Measurements from ENCODE around the gene MECR. TPM values are rescaled to one million over a fixed set of nuclear protein-coding genes. Genes with fewer than 3 reads are reported as not detected.

Gene MECR
- total RNA-seq, 1 donor from 2014 or later = 22.6 TPM

DNA sequence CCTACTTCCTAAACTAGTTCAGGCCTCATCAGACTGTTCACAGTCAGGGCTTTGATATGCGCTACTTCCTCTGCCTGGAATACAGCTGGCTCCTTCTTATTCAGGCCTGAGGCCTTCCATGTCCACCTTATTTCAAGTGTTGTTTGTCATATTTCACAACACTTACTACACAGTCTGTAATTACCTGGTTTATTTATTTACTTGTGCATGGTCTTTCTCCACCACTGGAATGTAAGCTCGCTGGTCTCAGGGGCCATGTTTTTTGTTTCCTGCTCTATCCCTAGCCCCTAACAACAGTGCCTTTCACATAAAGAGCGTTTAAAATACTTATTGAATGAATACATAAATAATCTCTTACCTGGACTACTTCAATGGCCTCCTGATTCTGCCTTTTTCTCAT lies 44.5 kb downstream of the MECR start:
- no peak for ATAC-seq
- intact Hi-C loops (cut with DNase I) = loop anchor here (10.0 kb wide), 1 partner anchor 61 kb away; the partner anchor contains the start of gene TMEM200B
- DNase-seq (ENCODE audit: low spot score) = no peak

DNA sequence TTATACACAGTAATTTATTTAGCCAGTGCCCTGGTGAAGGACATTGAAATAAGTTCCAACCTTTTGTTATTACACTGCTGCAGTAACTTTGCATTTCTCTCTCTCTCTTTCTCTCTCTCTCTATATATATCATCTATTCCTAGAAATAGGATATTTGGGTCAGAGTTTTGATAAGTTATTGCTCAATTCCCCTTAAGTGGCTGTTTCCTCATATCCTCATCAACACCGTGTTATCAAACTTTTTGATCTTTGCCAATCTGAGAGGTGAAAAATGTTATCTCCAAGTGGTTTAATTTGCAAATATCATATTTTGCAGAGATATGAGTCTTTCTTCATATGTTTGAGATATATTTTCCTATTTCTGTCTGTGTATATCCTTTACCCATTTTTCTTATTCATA lies 47.4 kb downstream of the MECR start:
- ATAC-seq = no peak
- intact Hi-C loops (cut with DNase I) = loop anchor here (10.0 kb wide), 1 partner anchor 58 kb away; the partner anchor contains the start of gene TMEM200B

DNA sequence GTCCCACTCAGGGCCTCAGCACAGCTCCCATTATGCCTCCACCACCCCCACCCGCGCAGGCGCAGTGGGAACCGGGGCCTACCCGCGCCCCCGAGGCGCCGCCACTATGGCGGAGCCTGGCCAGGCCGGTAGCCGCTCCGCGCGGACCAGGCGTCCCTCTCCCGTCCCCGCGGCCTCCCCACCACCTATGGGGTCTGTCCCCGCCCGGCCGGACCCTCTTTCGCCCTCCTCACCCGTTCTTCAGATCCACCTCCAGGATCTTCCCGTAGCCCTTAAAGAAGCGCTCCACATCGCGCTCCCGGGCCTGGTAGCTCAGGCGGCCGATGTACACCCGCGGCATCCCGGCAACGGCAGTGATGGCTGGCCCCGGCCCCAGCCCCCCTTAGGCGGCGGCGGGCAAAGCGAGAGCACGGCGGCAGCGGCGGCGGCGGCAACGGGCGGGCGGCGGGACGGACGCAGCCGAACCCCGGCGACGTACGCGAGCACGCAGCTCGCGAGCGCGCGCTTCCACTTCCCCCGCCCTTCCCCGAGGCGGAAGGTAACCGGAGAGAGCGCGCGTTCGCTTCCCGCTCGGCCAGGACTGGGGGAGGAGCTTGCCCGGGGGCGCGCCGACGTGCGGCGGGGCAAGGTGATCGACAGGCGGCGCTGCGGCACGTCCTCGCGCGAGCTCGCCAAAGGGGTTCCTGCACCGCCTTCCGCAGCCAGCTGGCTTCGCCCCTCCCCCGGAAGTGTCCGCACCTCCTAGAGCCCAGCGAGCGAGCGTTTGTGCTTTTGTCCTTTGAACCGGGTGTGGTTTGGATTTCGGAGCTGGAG lies 49.1 kb downstream of the MECR start, which contains the start of gene SRSF4:
SRSF4 (minus strand) TSS at position 488 of the 813 bp plus-strand sequence; CDS start at position 340, 148 bp downstream.
- intact Hi-C loops (cut with DNase I) = loop anchor here (10.0 kb wide), 1 partner anchor 57 kb away; the partner anchor contains the start of gene TMEM200B
- ATAC-seq (peak; percentile 96), DNase-seq (ENCODE audit: low spot score) (peak; percentile 99)

More for the DNA sequence above, 47.4 kb downstream of the MECR start:
- DNase-seq (ENCODE audit: low spot score) = no peak

DNA sequence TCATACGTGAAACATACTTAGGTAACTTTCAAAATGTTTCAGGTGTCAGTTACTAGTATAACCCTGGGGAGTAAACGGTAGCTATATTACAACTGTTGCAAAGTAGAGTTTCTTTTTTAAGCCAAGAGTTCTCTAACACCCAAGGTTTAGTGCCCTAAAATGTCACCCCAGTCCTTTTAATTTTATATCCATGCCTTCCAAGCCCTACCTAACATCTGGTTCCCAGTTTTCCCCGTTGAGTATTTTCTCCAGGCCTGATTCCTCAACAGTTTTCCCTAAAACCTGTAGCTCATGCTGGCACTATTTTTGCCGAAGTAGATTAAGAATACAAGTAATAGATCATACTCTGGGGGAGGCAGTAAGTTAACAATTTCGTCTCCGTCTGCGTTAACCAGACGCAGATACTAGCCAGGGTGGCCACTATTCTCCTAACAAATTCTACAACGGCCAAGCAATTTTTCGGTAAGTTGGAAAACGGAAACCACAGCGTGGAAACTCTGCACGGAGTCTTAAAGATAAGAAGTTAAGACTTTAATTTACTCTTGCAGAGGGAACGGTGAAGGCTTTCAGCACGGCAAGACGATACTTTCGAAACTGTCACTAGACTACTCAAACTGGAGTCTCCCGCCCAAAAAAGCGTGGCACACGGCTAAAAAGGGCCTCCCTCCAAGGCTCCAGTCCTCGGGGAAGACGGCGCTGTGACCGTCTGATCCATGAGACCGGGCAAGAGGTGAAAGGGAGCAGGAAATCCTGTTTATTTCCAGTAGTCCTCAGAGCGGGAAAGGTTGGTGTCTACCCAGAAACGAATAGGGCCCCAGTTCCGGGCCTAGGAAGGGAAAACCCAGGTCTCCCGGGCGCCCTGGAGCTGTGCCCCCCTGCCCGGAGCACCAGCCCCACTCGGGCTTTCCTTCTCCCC lies 50.0 kb downstream of the MECR start:
- intact Hi-C loops (cut with DNase I) = loop anchor here (10.0 kb wide), 1 partner anchor 56 kb away; the partner anchor contains the start of gene TMEM200B
- no peak for DNase-seq (ENCODE audit: low spot score)
- ATAC-seq = peak; percentile 18

DNA sequence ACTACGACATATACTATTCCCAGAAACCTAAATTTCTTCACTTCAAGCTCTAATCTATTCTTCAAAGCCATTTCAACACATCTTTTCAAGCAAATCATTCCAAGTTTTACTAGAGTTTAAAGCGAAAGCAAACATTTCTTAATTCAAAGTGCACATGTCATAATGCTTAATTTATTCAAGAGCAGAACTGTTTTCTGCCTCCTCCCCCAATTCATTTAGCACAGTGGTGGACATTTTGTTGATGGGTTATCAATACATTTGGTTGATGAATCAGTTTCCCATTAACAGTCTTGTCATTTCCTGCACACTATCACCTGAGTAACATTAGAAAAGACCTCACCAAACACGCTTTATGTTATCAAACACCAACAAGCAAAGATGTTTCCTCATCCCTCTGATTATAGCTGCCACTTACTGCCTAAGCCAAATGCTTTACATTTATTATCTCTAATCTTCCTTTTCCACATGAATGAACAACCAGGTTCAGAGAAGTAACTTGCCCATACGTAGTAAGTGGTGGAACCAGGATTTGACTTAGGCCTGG lies 51.0 kb downstream of the MECR start:
- ATAC-seq (no peak), DNase-seq (ENCODE audit: low spot score) (no peak)
- intact Hi-C loops (cut with DNase I) = loop anchor here (10.0 kb wide), 1 partner anchor 55 kb away; the partner anchor contains the start of gene TMEM200B

DNA sequence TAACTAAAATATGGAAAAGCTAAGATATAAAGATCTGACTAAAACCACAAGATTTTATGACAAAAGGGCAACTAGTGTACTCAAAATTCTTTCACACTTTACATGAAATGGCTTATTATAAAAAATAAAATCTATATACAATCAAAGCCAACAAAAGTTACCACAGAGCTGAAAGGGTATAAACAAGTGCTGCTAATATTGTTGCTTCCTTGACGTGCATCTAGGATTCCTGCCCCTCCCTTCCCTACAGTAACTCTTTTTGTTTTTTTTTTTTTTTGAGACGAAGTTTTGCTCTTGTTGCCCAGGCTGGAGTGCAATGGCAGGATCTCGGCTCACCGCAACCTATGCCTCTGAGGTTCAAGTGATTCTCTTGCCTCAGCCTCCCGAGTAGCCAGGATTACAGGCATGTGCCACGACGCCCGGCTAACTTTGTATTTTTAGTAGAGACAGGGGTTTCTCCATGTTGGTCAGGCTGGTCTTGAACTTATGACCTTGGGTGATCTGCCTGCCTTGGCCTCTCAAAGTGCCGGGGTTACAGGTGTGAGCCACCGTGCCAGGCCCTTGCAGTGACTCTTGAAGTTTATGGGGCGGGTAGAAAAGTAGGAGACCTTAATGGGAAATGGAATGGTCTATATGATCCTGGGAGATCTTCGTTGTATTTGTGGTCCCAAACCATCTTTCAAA lies 53.6 kb downstream of the MECR start:
- ATAC-seq = no peak
- DNase-seq (ENCODE audit: low spot score) = no peak
- intact Hi-C loops (cut with DNase I) = no loop called here

DNA sequence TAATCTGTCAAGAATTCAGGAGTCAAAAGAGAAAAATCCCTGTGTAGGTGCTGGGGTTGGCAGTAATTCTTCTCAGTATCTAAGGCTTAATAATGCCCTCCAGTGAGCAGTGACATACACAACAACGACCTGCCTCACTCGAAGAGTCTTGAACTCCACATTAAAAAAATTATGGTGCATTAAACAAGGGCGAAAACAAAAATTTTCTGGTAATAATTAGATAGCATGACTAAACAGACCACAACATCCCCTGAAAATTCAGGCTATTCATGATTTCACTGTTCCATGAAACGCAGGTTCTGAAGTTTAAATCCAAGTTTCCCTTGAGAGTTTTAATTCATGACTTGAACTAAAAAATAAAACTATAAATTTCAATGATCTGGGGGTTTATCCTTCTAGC lies 54.2 kb downstream of the MECR start:
- ATAC-seq (no peak), DNase-seq (ENCODE audit: low spot score) (no peak)
- intact Hi-C loops (cut with DNase I) = no loop called here

DNA sequence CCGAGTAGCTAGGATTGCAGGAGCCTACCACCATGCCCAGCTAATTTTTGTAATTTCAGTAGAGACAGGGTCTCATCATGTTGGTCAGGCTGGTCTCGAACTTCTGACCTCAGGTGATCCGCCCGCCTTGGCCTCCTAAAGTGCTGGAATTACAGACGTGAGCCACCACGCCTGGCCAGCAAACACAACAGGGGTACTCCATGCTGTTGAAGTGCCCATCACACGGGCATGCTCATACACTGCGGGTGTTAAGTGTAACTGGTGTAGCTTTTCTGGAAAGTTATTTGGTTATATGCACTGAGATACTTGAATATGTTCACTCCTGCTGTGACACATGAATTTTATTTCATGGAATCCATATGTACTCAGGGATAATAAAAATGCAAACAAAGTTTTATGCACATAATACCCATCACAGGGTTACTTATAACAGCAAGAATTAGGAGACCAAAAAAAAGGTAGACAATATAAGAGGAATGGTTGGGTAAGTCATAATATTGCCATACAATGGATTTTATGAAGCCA lies 58.3 kb downstream of the MECR start:
- intact Hi-C loops (cut with DNase I) = no loop called here
- ATAC-seq (no peak), DNase-seq (ENCODE audit: low spot score) (no peak)

DNA sequence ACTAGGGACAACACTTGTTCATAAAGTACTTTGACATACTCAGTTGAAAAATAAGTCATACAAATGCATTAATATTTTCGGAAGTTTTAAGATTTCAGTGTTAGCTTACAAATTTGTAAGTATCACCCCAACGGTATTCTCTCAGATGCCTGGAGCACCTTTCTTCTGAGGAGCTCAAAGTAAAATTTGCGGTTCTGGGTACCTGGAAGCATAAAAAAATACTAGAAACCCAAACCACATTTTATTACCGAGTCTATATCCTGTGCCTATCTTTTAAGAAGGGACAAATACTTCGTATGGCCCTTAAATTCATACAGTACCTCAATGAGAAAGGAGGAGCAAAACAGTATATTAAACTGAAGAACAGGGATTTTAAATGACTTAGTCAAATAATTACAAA lies 59.2 kb downstream of the MECR start:
- ATAC-seq (no peak), DNase-seq (ENCODE audit: low spot score) (no peak)
- intact Hi-C loops (cut with DNase I) = no loop called here

DNA sequence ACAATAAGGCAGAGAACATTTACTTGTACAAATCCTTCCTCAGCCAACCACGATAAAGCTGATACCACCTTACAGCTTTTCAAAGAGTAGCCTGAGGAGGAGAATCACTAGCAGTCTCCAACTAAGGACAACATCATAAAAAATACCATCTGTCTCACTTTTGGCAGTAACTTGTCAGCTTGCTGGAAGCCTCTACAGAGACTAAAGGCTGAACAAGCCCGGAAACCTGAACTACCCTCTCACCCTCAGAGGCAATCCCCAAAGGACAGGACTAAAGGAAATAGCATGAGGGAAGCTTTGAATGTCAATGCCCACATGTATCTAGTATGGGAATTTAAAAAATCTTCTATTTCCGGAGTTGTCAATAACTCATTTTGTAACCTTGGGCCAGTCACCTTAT lies 59.6 kb downstream of the MECR start:
- DNase-seq (ENCODE audit: low spot score) = no peak
- intact Hi-C loops (cut with DNase I) = no loop called here
- ATAC-seq = peak; percentile 42

DNA sequence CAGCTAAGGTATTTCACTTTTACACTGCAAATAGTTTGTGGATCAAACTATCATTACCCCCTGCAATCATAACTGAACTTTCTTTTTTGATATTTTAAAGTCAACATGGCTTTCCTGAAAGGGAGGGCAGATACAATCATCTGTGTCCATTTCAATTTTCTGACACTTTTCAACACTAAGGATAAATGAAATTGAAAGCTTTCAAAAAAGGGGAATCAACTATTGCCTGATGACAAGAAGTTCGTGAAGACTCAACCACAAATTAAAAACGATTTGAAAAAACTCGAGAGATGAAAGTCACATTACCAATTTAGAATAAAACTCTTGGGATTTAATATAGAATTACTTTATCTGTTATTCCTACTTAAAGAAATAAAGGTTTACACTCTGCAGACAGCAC lies 60.8 kb downstream of the MECR start:
- intact Hi-C loops (cut with DNase I) = no loop called here
- ATAC-seq (no peak), DNase-seq (ENCODE audit: low spot score) (no peak)

DNA sequence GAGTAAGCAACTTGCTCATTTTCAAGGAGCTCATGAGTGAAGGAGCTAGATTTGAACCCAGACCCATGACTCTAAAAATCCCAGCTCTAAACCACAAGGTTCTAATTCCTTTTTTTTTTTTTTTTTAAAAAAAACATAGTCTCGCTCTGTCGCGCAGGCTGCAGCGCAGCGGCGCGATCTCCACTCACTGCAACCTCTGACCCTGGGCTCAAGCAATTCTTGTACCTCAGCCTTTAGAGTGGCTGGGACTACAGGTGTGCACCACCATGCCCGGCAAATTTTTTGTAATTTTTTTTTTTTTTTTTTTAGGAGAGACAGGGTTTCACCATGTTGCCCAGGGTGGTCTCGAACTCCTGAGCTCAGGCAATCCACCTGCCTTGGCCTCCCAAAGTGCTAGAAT lies 62.8 kb downstream of the MECR start:
- no peak for ATAC-seq
- no peak for DNase-seq (ENCODE audit: low spot score)
- intact Hi-C loops (cut with DNase I) = no loop called here

DNA sequence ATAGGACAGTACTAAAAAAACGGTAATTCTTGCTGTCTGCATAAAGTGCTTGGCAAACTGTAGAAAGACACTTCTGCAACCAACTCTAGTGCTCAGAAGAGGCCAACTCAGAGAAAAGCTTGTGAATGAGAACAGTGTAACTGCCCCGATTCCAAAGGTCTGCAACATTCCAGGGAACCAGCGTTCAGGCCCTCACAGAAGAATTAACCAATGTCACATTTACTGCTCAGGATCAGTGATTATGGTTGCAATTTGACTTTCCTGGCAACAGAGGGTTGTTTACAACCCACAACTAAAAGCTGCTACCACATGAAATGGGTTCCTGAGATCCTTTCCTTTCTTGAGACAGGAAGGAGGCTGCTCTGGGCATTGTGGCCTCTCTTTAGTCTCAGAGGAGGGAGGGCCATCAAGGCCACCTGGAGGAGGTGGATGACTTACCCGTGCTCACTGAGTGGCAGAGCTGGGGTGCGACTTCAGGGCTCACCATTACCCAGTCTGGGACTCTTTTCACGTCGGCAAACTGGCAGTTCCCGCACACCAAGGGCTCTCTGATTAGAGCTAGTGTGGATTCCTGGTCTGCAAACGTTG lies 64.3 kb downstream of the MECR start:
- ATAC-seq = no peak
- intact Hi-C loops (cut with DNase I) = no loop called here
- no peak for DNase-seq (ENCODE audit: low spot score)

DNA sequence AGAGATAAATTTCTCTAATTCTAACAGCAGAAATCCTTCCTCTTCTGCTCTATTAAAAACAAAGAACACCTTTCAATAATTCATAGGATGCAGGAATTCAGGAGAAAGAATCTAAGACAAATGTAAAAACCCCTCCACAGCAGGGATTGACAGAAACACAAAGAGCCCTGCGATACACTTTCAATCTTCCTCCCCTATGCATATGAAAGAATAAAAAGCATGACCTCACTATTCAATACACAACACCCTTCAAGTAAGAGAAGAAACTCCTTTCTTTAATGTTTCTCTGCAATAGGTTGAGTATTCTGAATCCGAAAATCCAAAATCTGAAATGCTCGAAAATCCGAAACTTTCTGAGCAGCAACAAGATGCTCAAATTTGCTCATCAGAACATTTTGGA lies 66.1 kb downstream of the MECR start:
- ATAC-seq (no peak), DNase-seq (ENCODE audit: low spot score) (no peak)
- intact Hi-C loops (cut with DNase I) = no loop called here

DNA sequence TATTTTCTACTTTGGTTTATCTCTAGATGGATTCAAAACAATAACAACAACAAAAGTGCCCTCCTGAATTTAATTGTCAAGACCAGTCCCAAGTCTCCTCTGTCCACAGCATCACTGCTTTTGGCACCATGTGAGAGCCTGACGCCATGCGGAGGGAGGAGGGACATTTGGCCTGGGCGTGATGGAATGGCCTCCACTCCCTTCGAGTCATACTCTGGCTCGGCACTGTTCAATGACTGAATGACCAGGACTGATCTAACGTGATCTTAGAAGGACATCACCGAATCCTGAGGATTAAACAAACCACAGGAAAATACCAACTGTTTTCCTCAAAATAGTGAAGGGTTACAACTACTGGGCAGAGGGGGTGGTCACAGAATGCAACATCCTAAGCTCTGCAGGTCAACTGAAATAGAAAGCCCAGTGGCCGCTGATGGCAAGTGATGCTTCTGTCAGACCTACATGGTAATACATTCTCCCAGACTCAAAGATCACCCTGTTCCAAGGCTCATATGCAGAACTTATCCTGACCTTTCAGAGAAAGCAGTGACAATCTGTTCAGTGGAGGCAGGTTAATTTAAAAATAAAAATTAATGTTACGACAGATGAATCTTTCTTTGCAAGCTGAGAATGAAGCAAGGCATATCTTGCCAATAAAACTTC lies 68.1 kb downstream of the MECR start:
- no peak for ATAC-seq
- intact Hi-C loops (cut with DNase I) = no loop called here
- DNase-seq (ENCODE audit: low spot score) = no peak

DNA sequence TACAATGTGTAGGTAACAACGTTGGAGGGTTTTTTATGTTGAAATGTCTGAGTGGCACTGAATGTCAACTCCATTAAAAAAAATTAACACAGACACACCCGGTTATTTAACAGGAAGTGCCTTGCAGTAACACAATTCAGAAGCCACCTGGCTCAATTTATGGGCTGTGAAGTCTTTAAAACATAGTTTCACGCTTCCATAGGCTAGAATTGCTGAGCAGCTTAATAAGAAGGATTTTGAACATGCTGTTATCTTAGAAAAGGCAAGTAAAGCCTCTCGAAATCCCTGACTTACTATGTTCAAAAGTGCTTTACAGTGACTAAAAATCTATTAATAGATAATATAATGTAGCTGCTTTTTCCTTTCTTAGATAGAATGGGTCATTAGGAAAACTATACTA lies 68.7 kb downstream of the MECR start:
- DNase-seq (ENCODE audit: low spot score) (no peak), ATAC-seq (no peak)
- intact Hi-C loops (cut with DNase I) = no loop called here

DNA sequence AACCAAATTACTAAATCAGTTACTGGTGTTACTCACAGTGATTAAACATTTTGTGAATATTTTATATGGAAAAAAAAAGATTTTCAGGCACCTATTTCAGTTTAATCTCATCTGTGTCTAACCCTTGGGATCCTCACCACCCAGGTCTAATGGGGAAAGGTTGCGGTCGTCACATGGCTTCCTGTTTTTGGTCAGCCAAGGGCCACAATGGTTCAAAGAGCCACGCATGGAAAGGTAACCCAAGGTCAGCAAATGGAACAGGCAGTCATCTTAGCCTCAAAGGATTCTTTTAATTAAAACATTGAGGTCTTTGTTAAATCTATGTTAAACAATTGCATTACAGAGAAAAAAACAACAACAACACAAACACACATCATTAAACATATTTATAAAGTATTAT lies 71.0 kb downstream of the MECR start:
- no peak for DNase-seq (ENCODE audit: low spot score)
- no peak for ATAC-seq
- intact Hi-C loops (cut with DNase I) = no loop called here

DNA sequence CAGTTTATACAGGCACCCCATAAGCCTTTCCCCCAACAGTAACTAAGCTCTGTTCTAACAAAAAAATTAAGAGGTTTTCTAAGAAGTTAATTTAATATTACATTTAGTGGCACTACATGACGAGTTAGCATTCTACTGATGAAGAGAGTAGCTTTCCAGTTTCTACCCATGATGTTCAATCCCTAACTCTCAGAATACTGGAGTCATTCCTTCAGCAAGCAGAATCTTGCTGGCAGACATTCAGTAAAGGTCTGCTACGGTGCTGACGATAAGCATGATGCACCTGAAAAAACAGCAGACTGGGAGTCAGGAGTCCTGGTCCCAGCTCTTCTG lies 73.5 kb downstream of the MECR start:
- no peak for DNase-seq (ENCODE audit: low spot score)
- intact Hi-C loops (cut with DNase I) = no loop called here
- no peak for ATAC-seq
